Measurements from ENCODE around the gene TRABD2A. TPM values are rescaled to one million over a fixed set of nuclear protein-coding genes. Genes with fewer than 3 reads are reported as not detected.
"Not testable (repeated sequence)": the region's sequence is repeated elsewhere in the genome, so short reads cannot be mapped to it uniquely, and the experiment has no call there.

Gene TRABD2A
- total RNA-seq, 1 donor from 2014 or later, result 56.3 TPM

GRCh38 chr2:84778911-84779690 is 101.8 kb downstream of the TRABD2A start:
- H3K4me3 Mint-ChIP-seq, result peak overlapping the region; percentile 43
- H3K36me3 Mint-ChIP-seq (ENCODE audit: low read depth), result peaks cover 12% of the 10 kb centered on the region
- H3K9me3 Mint-ChIP-seq, result peaks cover 25% of the 10 kb centered on the region
- intact Hi-C loops (cut with micrococcal nuclease), result no loop called here
- DNase-seq, result no peak
- no peak overlapping the region for H3K27ac Mint-ChIP-seq
- no peaks in the 10 kb centered on the region for H3K27me3 Mint-ChIP-seq
- peaks cover 47% of the 10 kb centered on the region for H3K4me1 Mint-ChIP-seq

- Mint-ChIP-seq H3K4me3 (no peak overlapping the region), H3K27ac (no peak overlapping the region), H3K36me3 (ENCODE audit: low read depth) (peaks cover 14% of the 10 kb centered on the region), H3K9me3 (peaks cover 29% of the 10 kb centered on the region), H3K27me3 (peaks cover 2% of the 10 kb centered on the region), H3K4me1 (peaks cover 23% of the 10 kb centered on the region)
- intact Hi-C loops (cut with micrococcal nuclease), result no loop called here
- peak; percentile 6 for DNase-seq
Observed at GRCh38 chr2:84776011-84776410, 104.9 kb downstream of the TRABD2A start.

- H3K4me1 Mint-ChIP-seq; H3K27ac Mint-ChIP-seq; H3K4me3 Mint-ChIP-seq; DNase-seq; H3K36me3 Mint-ChIP-seq (ENCODE audit: low read depth); H3K27me3 Mint-ChIP-seq; intact Hi-C loops (cut with micrococcal nuclease): not testable (repeated sequence)
- peaks cover 12% of the 10 kb centered on the region for H3K9me3 Mint-ChIP-seq
Observed at GRCh38 chr2:84773562-84773961, 107.3 kb downstream of the TRABD2A start.

Other genes starting within 250 kb of the TRABD2A start
- 2,196 and 2,218 TPM in 2 replicates for gene TMSB10, start 24.6 kb upstream of the TRABD2A start, total RNA-seq
- 98.1 and 101 TPM in 2 replicates for gene KCMF1, start 90.1 kb upstream of the TRABD2A start, total RNA-seq

Measured in activated CD4-positive, alpha-beta T cell treated with anti-CD3 and anti-CD28 coated beads, Interleukin-2, amount 10 ng/mL, durations not matched to agents 24 days and 14 days (primary cell).